Lower leg skin (tissue), 4 donors: ENCODE measurements around the gene STAT6. TPM values are rescaled to one million over a fixed set of nuclear protein-coding genes. Genes with fewer than 3 reads are reported as not detected.

Experiments
- DNase-seq, 2 donors: peaks; one replicate each; pipeline ENCODE4 v3.0.0-alpha.2; 2019; ENCODE audit warnings: low spot score in 2 of 2
- H3K4me3 ChIP-seq: fragments of 200-600 bp; sonication (generic); 2 replicates; pipeline ENCODE4 v1.5.1; 2017; ENCODE audit warnings: mild to moderate bottlenecking, low read depth; ENCODE audit not compliant: poor library complexity, severe bottlenecking
- CTCF ChIP-seq, 3 donors: fragments of 450-650 bp; IDR thresholded peaks; one replicate each; pipeline ENCODE4 v1.5.1; 2016; ENCODE audit warnings: antibody characterized with exemption in 3 of 3, mild to moderate bottlenecking in 3 of 3, moderate library complexity in 2 of 3
- POLR2A ChIP-seq, 2 donors: fragments of 450-650 bp; IDR thresholded peaks; one replicate each; pipeline ENCODE4 v1.6.1; 2016 to 2017; ENCODE audit warnings: antibody characterized with exemption in 2 of 2, mild to moderate bottlenecking in 1 of 2, moderate library complexity in 1 of 2
- WGBS, 2 donors: methylation state at CpG; one replicate each; pipeline ENCODE4 v1.1.5; 2018; 5-methylcytosine and 5-hydroxymethylcytosine counted together
- intact Hi-C: fragments of 100-400 bp; cut with DNase I; formaldehyde crosslinking; loops from one replicate; pipeline ENCODE4 v1.15.0; 2023; ENCODE audit warnings: low total_unique reads
- total RNA-seq, 4 donors: library from RNA; depleted of rRNA; stranded (reverse); fragments of >200 nt; gene quantifications; one replicate each; pipeline ENCODE4 v1.1.0, GENCODE V29; 2016

The STAT6 gene
- total RNA-seq, 4 donors from 2014 or later = 105 to 210 (median 129) TPM

GRCh38 chr12:57087010-57087690 lies 24.0 kb downstream of the STAT6 start:
- WGBS, 2 donors = 0 to 1% methylated on average over 45 to 50 of the region's 52 CpGs
- TF ChIP-seq CTCF (IDR thresholded peaks at IDR 0.05) (no peak), POLR2A (IDR thresholded peaks at IDR 0.05) (no peak)
- intact Hi-C loops = no loop called here
- DNase-seq = peak; percentile 91 to 99
- H3K4me3 ChIP-seq = peak overlapping the region; percentile 36

- TF ChIP-seq CTCF (IDR thresholded peaks at IDR 0.05) (no peak), POLR2A (IDR thresholded peaks at IDR 0.05) (no peak)
- DNase-seq = peak in 1 of 2 donors; percentile 94
- intact Hi-C loops = no loop called here
- H3K4me3 ChIP-seq = peak overlapping the region; percentile 36
- 0 to 1% methylated on average over 14 of the region's 14 CpGs for WGBS, 2 donors
These were observed 24.6 kb downstream of the STAT6 start for GRCh38 chr12:57086493-57087009.

GRCh38 chr12:57085999-57086492 lies 25.1 kb downstream of the STAT6 start:
- DNase-seq = peak in 1 of 2 donors; percentile 90
- TF ChIP-seq POLR2A (IDR thresholded peaks at IDR 0.05) = no peak
- TF ChIP-seq CTCF (IDR thresholded peaks at IDR 0.05) = no peak
- no peak overlapping the region for H3K4me3 ChIP-seq
- intact Hi-C loops = no loop called here
- 4 to 5% methylated on average over 12 of the region's 12 CpGs for WGBS, 2 donors

- no peak overlapping the region for H3K4me3 ChIP-seq
- 96 to 100% methylated on average over 1 of the region's 1 CpG for WGBS, 2 donors
- intact Hi-C loops = no loop called here
- DNase-seq = no peak
- TF ChIP-seq CTCF (IDR thresholded peaks at IDR 0.05) (no peak), POLR2A (IDR thresholded peaks at IDR 0.05) (no peak)
These were observed 30.3 kb downstream of the STAT6 start for GRCh38 chr12:57080855-57081254.

GRCh38 chr12:57079821-57080220 lies 31.3 kb downstream of the STAT6 start:
- TF ChIP-seq CTCF (IDR thresholded peaks at IDR 0.05) = no peak
- TF ChIP-seq POLR2A (IDR thresholded peaks at IDR 0.05) = no peak
- DNase-seq = no peak
- WGBS, 2 donors = 54 to 67% methylated on average over 1 of the region's 1 CpG
- intact Hi-C loops = no loop called here
- no peak overlapping the region for H3K4me3 ChIP-seq
